ENCODE data around the gene SIPA1L2. TPM values are rescaled to one million over a fixed set of nuclear protein-coding genes. Genes with fewer than 3 reads are reported as not detected.

The SIPA1L2 gene
- total and polyA plus RNA-seq, 2 experiments from 2014 or later: 4.1 to 17.0 TPM

DNA sequence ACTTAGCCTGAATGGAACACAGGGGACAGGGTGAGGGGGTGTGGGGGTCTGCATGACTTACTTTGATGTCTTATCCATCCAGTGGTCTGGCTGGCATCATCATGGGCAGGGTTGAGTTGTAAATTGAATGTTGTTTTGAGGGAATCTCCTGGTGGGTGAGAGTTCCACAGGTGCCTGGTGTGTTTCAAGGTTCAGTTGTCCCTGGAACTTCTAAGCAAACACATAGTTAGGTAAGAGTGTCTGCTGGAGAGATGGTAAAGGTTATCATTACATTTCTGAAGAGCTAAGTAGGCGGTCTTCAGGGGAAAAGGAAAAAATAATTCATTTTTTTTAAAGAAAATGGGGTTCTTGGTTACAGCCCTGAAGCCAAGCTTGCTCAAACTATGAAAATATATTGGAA lies 46.0 kb upstream of the SIPA1L2 start:
- Mint-ChIP-seq H3K4me1 (peaks cover 8% of the 10 kb centered on the region; the same call in 2 of the 3 replicates), H3K4me3 (no peak overlapping the region), H3K27ac (no peak overlapping the region), H3K36me3 (ENCODE audit: low read depth) (no peaks in the 10 kb centered on the region), H3K27me3 (ENCODE audit: insufficient read depth, low read depth, poor library complexity) (peaks cover 3% of the 10 kb centered on the region), H3K9me3 (no peaks in the 10 kb centered on the region)
- no peaks in the 10 kb centered on the region for H3K36me3 ChIP-seq (ENCODE audit: insufficient read depth)
- no peaks in the 10 kb centered on the region for H3K27me3 ChIP-seq (ENCODE audit: insufficient read depth)
- H3K4me2 ChIP-seq: no peak overlapping the region
- TF ChIP-seq, protein P1, sequence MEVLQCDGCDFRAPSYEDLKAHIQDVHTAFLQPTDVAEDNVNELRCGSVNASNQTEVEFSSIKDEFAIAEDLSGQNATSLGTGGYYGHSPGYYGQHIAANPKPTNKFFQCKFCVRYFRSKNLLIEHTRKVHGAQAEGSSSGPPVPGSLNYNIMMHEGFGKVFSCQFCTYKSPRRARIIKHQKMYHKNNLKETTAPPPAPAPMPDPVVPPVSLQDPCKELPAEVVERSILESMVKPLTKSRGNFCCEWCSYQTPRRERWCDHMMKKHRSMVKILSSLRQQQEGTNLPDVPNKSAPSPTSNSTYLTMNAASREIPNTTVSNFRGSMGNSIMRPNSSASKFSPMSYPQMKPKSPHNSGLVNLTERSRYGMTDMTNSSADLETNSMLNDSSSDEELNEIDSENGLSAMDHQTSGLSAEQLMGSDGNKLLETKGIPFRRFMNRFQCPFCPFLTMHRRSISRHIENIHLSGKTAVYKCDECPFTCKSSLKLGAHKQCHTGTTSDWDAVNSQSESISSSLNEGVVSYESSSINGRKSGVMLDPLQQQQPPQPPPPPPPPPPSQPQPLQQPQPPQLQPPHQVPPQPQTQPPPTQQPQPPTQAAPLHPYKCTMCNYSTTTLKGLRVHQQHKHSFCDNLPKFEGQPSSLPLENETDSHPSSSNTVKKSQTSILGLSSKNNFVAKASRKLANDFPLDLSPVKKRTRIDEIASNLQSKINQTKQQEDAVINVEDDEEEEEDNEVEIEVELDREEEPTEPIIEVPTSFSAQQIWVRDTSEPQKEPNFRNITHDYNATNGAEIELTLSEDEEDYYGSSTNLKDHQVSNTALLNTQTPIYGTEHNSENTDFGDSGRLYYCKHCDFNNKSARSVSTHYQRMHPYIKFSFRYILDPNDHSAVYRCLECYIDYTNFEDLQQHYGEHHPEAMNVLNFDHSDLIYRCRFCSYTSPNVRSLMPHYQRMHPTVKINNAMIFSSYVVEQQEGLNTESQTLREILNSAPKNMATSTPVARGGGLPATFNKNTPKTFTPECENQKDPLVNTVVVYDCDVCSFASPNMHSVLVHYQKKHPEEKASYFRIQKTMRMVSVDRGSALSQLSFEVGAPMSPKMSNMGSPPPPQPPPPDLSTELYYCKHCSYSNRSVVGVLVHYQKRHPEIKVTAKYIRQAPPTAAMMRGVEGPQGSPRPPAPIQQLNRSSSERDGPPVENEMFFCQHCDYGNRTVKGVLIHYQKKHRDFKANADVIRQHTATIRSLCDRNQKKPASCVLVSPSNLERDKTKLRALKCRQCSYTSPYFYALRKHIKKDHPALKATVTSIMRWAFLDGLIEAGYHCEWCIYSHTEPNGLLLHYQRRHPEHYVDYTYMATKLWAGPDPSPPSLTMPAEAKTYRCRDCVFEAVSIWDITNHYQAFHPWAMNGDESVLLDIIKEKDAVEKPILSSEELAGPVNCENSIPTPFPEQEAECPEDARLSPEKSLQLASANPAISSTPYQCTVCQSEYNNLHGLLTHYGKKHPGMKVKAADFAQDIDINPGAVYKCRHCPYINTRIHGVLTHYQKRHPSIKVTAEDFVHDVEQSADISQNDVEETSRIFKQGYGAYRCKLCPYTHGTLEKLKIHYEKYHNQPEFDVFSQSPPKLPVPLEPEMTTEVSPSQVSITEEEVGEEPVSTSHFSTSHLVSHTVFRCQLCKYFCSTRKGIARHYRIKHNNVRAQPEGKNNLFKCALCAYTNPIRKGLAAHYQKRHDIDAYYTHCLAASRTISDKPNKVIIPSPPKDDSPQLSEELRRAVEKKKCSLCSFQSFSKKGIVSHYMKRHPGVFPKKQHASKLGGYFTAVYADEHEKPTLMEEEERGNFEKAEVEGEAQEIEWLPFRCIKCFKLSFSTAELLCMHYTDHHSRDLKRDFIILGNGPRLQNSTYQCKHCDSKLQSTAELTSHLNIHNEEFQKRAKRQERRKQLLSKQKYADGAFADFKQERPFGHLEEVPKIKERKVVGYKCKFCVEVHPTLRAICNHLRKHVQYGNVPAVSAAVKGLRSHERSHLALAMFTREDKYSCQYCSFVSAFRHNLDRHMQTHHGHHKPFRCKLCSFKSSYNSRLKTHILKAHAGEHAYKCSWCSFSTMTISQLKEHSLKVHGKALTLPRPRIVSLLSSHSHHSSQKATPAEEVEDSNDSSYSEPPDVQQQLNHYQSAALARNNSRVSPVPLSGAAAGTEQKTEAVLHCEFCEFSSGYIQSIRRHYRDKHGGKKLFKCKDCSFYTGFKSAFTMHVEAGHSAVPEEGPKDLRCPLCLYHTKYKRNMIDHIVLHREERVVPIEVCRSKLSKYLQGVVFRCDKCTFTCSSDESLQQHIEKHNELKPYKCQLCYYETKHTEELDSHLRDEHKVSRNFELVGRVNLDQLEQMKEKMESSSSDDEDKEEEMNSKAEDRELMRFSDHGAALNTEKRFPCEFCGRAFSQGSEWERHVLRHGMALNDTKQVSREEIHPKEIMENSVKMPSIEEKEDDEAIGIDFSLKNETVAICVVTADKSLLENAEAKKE (CRISPR knock-in tag; IDR thresholded peaks at IDR 0.05): no peak
- TF ChIP-seq POLR2AphosphoS5 (IDR thresholded peaks at IDR 0.05; ENCODE audit: low read depth) (no peak), STAT1 (IDR thresholded peaks at IDR 0.05; ENCODE audit: unreplicated experiment) (no peak), JUNB (IDR thresholded peaks at IDR 0.05; ENCODE audit: unreplicated experiment) (no peak), EZH2phosphoT487 (IDR thresholded peaks at IDR 0.05; ENCODE audit: unreplicated experiment) (no peak), NANOG (IDR thresholded peaks at IDR 0.05; ENCODE audit: borderline replicate concordance) (no peak), ZNF331 (CRISPR knock-in tag; IDR thresholded peaks at IDR 0.05; ENCODE audit: low read depth) (no peak), EZH2 (IDR thresholded peaks at IDR 0.05; ENCODE audit: low read depth, unreplicated experiment) (no peak), ZNF114 (CRISPR knock-in tag; IDR thresholded peaks at IDR 0.05) (no peak), CREB1 (CRISPR knock-in tag; IDR thresholded peaks at IDR 0.05; ENCODE audit: low read depth) (no peak)
- TF ChIP-seq, protein P2, sequence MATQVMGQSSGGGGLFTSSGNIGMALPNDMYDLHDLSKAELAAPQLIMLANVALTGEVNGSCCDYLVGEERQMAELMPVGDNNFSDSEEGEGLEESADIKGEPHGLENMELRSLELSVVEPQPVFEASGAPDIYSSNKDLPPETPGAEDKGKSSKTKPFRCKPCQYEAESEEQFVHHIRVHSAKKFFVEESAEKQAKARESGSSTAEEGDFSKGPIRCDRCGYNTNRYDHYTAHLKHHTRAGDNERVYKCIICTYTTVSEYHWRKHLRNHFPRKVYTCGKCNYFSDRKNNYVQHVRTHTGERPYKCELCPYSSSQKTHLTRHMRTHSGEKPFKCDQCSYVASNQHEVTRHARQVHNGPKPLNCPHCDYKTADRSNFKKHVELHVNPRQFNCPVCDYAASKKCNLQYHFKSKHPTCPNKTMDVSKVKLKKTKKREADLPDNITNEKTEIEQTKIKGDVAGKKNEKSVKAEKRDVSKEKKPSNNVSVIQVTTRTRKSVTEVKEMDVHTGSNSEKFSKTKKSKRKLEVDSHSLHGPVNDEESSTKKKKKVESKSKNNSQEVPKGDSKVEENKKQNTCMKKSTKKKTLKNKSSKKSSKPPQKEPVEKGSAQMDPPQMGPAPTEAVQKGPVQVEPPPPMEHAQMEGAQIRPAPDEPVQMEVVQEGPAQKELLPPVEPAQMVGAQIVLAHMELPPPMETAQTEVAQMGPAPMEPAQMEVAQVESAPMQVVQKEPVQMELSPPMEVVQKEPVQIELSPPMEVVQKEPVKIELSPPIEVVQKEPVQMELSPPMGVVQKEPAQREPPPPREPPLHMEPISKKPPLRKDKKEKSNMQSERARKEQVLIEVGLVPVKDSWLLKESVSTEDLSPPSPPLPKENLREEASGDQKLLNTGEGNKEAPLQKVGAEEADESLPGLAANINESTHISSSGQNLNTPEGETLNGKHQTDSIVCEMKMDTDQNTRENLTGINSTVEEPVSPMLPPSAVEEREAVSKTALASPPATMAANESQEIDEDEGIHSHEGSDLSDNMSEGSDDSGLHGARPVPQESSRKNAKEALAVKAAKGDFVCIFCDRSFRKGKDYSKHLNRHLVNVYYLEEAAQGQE (IDR thresholded peaks at IDR 0.05; ENCODE audit: unreplicated experiment): no peak
- TF ChIP-seq, protein P3, sequence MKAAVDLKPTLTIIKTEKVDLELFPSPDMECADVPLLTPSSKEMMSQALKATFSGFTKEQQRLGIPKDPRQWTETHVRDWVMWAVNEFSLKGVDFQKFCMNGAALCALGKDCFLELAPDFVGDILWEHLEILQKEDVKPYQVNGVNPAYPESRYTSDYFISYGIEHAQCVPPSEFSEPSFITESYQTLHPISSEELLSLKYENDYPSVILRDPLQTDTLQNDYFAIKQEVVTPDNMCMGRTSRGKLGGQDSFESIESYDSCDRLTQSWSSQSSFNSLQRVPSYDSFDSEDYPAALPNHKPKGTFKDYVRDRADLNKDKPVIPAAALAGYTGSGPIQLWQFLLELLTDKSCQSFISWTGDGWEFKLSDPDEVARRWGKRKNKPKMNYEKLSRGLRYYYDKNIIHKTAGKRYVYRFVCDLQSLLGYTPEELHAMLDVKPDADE (IDR thresholded peaks at IDR 0.05): no peak
- ATAC-seq: no peak
- H3K4me3 ChIP-seq: no peak overlapping the region
- H3K79me2 ChIP-seq (replicated peaks; ENCODE audit: insufficient read depth): no peaks in the 10 kb centered on the region
- no peaks in the 10 kb centered on the region for H4K20me1 ChIP-seq (replicated peaks; ENCODE audit: insufficient read depth)
- no peak overlapping the region for H2AFZ ChIP-seq
- no peaks in the 10 kb centered on the region for H3K4me1 ChIP-seq (ENCODE audit: insufficient read depth)
- no peak overlapping the region for H3K27ac ChIP-seq (ENCODE audit: low read depth)
- no peaks in the 10 kb centered on the region for H3F3A ChIP-seq (replicated peaks; ENCODE audit: low read depth)
- no peaks in the 10 kb centered on the region for H3K9me2 ChIP-seq (ENCODE audit: insufficient read depth)
- DNase-seq (ENCODE audit: low spot score): no peak

Measured in GM23338 (cell line).